ENCODE data around the gene THEMIS2.

Gene THEMIS2

DNA sequence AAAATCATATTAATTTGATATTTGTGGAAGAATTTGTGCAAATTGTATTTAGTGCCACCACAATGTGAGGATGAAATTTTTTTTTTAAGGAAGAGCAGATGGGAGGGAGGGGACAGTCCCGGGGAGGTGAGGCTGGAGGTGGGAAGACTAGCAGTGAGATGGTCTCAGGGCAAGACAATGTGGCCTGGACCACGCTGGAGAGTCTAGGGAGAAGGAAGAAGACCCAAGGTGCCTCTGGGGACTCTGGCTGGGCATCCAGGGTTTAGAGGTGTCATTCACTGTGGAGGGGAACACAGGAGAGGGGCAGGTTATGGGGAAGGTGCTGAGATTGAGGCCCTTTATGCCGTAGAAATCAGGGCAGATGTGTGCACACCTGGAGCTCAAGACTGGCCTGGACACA, 10.3 kb upstream of the THEMIS2 start:
- H3K9me3 Mint-ChIP-seq, result no peaks in the 10 kb centered on the region
- no peaks in the 10 kb centered on the region for H3K36me3 Mint-ChIP-seq (ENCODE audit: low read depth)
- H3K4me1 Mint-ChIP-seq, result peaks cover 6% of the 10 kb centered on the region
- no peak overlapping the region for H3K27ac Mint-ChIP-seq
- H3K4me3 Mint-ChIP-seq, result no peak overlapping the region
- H3K27me3 Mint-ChIP-seq (ENCODE audit: low read depth), result no peaks in the 10 kb centered on the region
- TF ChIP-seq, protein P1, sequence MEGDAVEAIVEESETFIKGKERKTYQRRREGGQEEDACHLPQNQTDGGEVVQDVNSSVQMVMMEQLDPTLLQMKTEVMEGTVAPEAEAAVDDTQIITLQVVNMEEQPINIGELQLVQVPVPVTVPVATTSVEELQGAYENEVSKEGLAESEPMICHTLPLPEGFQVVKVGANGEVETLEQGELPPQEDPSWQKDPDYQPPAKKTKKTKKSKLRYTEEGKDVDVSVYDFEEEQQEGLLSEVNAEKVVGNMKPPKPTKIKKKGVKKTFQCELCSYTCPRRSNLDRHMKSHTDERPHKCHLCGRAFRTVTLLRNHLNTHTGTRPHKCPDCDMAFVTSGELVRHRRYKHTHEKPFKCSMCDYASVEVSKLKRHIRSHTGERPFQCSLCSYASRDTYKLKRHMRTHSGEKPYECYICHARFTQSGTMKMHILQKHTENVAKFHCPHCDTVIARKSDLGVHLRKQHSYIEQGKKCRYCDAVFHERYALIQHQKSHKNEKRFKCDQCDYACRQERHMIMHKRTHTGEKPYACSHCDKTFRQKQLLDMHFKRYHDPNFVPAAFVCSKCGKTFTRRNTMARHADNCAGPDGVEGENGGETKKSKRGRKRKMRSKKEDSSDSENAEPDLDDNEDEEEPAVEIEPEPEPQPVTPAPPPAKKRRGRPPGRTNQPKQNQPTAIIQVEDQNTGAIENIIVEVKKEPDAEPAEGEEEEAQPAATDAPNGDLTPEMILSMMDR (IDR thresholded peaks at IDR 0.05; ENCODE audit: unreplicated experiment in 3 of 3), result no peak

DNA sequence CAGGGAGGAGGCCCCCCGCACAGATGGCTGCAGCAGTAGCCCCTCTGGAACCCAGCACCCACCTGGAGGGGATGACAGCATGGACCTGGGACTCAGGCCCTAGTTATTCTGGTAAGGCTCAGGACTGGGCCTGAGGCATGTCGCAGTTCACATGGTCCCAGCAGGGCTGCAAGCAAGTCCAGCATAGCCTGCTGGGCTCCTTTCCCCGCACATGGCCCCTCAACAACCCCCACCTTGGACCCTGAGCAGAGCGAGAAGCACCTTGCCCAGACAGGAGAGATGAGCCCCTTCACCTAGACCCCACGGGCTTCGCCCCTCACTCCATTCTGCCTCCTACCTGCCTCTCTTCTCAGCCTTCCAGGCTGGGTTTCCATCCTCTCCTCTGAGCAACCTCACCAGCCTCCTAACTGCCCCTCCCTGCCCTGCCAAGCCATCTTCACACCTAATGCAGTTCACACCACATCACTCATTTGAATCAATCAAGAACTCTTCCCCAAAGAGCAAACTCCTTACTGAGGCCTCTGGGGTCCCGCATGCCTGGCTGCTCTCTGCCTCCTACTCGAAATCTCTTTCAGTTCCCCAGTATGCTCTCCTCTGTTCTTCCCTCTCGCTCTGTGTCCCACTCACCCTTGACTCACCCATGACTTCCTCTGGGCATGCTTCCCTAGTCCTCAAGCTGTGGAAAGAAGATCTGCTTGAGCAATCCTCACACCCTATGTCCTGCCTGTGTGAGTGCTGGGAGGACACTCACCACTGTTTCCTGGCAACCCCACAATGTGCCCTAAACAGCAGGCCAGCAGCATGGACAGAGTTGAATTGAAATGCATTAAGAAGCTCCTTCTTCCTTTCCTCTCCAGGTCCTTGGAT, 9.4 kb upstream of the THEMIS2 start:
- Mint-ChIP-seq H3K36me3 (ENCODE audit: low read depth) (no peaks in the 10 kb centered on the region), H3K4me1 (peaks cover 6% of the 10 kb centered on the region), H3K4me3 (no peak overlapping the region), H3K27me3 (ENCODE audit: low read depth) (no peaks in the 10 kb centered on the region), H3K27ac (peak overlapping the region in 1 of 3 experiments; percentile 11), H3K9me3 (no peaks in the 10 kb centered on the region)
- TF ChIP-seq, protein P1 (IDR thresholded peaks at IDR 0.05; ENCODE audit: unreplicated experiment in 3 of 3), result no peak

DNA sequence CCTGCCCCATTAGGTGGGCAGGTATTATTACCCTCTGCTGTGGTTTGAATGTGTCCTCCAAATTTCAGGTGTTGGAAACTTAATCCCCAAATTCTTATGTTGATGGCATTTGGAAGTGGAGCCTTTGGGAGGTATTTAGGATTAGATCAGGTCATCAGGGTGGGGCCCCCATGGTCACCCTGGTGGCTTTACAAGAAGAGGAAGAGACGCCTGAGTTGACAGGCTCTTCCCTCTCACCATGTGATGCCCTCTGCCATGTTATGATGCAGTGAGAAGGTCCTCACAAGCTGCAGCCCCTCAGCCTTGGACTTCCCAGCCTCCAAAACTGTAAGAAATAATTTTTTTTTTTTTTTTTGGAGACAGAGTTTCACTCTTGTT, 8.8 kb upstream of the THEMIS2 start:
- H3K27ac Mint-ChIP-seq, result no peak overlapping the region
- TF ChIP-seq, protein P1 (IDR thresholded peaks at IDR 0.05; ENCODE audit: unreplicated experiment in 3 of 3), result no peak
- no peaks in the 10 kb centered on the region for H3K27me3 Mint-ChIP-seq (ENCODE audit: low read depth)
- H3K36me3 Mint-ChIP-seq (ENCODE audit: low read depth), result no peaks in the 10 kb centered on the region
- H3K9me3 Mint-ChIP-seq, result no peaks in the 10 kb centered on the region
- H3K4me3 Mint-ChIP-seq, result no peak overlapping the region
- H3K4me1 Mint-ChIP-seq, result peaks cover 6% of the 10 kb centered on the region

DNA sequence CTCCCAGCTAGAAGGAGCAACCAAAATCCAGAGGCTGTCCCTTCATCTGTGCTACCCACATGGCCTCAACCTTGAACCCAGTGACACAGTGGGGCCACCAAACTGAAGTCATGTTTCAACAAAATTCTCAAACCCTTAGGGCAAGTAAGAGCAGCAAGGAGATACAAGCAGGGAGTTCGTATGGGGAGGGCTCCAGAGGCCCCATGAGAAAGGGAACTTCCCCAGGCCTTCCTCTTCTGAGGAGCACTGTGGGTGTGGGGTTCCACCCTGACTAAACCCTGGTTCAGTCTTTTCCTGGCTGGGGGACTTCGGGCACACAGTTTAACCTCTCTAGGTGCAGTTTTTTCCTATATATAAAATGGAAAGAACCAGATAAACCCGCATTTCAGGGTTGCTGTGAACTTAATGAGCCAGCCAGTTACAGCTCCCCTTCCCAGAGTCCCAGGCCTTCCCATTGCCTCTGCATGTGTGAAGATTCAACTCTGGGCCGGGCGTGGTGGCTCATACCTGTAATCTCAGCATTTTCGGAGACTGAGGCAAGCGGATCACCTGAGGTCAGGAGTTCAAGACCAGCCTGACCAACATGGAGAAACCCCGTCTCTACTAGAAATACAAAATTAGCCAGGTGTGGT, 8.0 kb upstream of the THEMIS2 start:
- Mint-ChIP-seq H3K27me3 (ENCODE audit: low read depth) (no peaks in the 10 kb centered on the region), H3K27ac (no peak overlapping the region), H3K4me3 (no peak overlapping the region), H3K9me3 (no peaks in the 10 kb centered on the region), H3K36me3 (ENCODE audit: low read depth) (no peaks in the 10 kb centered on the region), H3K4me1 (peaks cover 6% of the 10 kb centered on the region)
- TF ChIP-seq, protein P1 (IDR thresholded peaks at IDR 0.05; ENCODE audit: unreplicated experiment in 3 of 3), result no peak

DNA sequence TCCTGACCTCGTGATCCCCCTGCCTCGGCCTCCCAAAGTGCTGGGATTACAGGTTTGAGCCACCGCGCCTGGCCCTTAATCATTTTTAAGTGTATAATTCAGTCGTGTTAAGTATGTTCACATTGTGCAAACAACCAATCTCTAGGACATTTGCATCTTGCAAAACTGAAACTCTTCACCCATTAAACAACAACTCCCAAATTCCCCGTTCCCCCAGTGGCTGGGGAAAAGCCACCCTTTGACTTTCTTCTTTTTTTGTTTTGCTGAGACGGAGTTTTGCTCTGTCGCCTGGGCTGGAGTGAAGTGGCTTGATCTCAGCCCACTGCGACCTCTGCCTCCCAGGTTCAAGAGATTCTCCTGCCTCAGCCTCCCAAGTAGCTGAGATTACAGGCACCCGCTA, 6.5 kb upstream of the THEMIS2 start:
- peaks cover 6% of the 10 kb centered on the region for H3K4me1 Mint-ChIP-seq
- no peaks in the 10 kb centered on the region for H3K27me3 Mint-ChIP-seq (ENCODE audit: low read depth)
- H3K27ac Mint-ChIP-seq, result no peak overlapping the region
- H3K9me3 Mint-ChIP-seq, result no peaks in the 10 kb centered on the region
- TF ChIP-seq, protein P1 (IDR thresholded peaks at IDR 0.05; ENCODE audit: unreplicated experiment in 3 of 3), result no peak
- H3K4me3 Mint-ChIP-seq, result no peak overlapping the region
- no peaks in the 10 kb centered on the region for H3K36me3 Mint-ChIP-seq (ENCODE audit: low read depth)

Data from nephron (organoid).